Activated CD4-positive, alpha-beta T cell treated with anti-CD3 and anti-CD28 coated beads, Interleukin-2, amount 50 U/mL, for 4 hours (primary cell): ENCODE measurements around the gene ST7.
A peak's percentile ranks its signal among the peaks of the same experiment; 100 is the strongest.
"Not testable (repeated sequence)": the region's sequence is repeated elsewhere in the genome, so short reads cannot be mapped to it uniquely, and the experiment has no call there.

Experiments
- DNase-seq, 2 experiments: peaks; one replicate each; pipeline ENCODE4 v3.0.0-alpha.2; 2020

Gene ST7

DNA sequence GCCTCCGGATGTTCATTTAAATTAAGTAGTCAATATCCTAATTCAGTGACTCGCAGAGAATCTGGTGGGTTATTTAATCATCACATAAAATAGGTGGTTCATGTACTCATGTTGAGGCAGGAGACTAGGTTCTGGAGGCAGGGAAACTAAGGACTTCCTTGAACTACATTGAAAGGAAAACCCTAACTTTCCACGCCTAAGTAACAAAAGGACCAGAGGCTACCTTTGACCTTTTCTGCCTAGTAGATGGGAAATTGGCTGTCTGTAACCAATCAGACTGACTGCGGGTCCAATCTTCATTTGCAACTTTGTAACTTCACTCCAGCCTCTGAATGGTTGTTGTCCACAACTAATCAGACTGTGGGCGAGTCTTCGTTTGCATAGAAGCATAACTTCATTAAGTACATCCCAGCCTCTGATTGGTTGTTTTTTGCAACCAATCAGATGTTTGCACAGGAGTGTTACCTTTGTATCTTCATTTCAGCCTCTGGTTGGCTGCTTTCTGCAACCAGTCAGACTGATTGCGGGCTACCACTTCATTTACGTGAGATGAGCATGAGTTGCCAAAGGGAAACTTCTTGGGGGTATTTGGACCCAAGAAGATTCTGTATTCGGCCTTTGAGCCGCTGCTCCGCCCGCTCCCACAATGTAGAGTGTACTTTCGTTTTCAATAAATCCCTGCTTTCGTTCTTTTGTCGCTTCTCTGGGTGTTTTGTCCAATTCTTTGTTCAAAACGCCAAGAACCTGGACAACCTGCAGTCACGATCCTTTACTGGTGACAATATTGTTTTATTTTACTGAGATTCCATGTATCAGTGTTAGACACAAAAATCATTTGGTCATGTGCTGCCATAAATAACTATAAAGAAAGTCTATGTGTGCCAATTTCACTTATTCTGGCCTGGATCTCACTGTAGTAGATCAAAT is 1.7 kb upstream of the ST7 start:
- no peak for DNase-seq

DNA sequence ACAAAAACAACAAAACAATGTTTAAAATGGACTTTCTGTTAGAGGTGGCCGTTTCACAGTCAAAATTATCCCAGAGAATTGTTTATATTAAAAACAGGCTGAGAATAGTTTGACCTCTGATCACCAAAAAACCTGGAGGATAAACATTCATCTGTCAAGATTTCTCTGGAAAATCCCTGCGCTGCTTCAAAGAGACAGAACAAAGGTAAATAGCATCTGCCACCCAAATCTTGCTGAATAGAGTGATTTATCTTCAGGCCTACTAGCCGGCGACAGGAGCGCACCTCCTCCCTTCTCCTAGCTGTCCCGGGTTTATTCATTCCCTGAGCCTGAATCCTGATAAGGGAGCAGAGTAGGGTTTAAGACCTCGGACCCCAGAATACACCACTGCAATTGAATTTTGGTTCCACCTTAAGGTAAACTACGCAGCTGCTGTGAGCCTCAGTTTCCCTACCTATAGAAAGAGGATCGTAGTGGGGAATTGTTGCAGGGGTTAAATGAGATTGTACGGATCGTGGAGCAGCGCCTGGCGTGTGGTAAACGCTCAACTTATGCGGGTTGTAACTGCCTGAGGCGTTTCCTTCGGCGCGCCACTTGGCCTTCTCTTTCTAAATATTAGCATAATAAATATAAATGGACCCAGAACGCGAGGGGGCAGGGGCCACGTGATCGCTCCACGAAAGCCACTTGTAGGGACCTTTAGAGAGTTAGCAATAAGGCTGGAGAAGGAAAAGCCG is 498 bp upstream of the ST7 start:
- no peak for DNase-seq

DNA sequence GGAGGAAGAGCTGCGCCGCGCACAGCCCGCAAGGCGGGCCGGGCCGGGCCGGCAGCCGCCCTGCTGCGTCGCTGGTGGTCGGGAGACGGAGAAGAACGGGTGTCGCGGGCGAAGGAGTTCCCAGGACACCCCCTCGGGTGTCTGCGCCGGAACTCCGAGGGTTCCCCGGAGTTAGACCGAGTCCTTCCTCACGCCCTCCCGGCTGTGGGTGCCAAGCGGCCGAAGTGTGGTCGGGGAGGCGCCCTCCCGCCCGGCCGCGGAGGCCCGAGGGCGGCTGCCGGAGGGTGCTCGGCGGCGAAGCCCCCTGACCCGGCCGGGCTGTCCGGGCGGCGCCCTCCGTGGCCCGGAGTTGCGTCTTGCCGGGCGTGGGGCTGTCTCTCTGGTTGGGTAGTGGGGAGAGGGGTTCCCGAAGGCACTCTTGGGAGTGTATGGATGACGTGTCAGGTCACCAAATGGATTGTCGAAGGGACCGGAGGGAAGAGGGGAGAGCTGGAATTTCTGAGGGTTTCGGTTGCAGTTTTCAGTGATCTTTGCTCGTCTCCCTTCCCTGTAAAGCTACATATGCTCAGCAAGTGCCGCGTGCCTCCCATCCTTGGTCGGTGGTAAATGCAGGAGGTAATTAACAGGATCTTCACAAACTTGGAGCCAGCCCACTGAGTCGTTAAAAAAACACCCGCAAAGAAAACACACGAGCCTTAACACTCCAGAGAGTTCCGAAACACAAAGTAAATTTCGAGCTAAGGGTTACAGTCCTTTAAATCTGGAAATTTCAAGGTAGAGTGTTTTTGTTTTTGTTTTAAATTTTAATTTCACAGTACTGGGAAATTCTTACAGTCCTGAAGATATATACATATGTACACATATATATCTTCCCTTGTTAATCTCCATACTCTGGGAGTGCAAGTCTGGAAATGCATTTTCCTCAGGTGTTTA is 871 bp downstream of the ST7 start:
- peak; percentile 12 to 13 for DNase-seq

DNA sequence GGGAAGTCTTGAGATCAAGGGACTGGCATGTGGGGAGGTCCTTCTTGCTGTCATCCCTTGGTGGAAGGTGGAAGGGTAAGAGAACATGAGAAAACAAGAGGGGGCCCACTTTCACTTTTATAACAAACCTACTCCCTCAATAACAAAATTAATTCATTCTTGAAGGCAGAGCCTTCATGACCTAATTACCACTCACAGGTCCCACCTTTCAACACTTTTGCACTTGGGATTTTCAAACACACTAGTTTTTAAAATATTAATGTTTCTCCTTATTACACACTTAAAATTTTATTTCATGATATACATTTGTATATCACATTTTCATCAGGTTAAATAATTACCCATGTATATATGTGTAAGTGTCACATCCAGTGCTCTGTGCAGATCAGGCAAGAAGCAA is 2.0 kb downstream of the ST7 start:
- no peak for DNase-seq

DNA sequence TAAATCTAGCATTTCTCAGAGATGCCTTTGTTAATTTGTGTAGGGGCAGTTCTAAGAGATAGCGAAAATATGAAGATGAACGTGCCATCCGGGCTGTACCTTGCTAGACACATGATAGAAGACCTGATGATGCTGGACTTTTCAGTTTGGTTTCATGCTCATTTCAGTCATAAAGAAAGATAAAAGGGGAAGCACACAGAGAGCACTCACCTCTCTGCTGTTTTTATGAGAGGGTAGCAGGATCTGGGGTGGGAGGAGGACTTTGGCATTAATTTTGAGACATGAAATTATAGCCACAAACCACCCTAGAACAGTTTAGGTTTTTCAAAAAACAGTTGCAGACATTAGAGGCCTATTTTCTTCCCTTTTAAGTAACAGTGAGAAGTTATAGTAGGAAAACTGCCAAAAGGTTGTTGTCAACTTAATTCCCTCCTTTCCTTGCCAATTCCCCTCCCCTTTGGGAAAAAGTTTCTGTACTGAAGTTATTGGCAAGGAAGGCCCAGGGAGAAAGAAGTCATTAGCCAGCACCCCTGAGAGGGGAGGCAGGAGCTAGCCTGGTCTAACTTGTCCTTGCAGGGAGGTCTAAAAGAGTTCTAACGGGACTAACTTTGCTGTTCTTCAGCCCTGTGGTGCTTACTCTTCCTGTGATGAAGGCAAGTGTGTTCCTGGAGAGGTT is 2.6 kb downstream of the ST7 start:
- no peak for DNase-seq

DNA sequence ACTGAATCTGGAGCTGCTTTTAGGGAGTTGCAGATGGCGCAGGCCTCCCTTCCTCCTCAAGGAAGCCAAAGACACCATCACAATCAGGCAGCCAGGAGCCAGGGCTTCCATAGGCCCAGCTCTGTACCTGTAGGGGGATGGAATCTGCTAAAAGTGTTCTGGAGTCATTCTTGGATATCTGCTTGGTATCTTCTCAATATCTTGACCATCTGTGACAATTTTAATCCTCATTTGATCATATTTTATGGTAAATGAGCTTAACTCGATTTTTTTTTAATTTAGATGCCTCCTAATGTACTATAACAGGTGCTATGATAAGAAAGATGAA is 3.1 kb downstream of the ST7 start:
- DNase-seq = no peak

DNA sequence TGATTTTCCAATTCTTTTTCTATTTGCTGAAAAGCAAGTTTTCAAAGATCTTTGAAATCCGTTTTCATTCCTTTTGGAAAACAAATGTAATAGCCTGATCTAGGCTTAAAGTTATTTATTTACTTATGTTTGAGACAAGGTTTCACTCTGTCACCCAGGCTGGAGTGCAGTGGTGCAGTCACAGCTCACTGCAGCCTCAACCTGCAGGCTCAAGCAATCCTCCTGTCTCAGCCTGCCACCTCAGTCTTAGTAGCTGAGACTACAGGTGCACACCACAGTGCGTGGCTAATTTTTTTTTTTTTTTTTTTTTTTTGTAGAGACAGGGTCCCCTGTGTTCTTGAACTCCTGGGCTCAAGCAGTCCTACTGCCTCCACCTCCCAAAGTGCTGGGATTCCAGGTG is 4.6 kb downstream of the ST7 start:
- no peak for DNase-seq

DNA sequence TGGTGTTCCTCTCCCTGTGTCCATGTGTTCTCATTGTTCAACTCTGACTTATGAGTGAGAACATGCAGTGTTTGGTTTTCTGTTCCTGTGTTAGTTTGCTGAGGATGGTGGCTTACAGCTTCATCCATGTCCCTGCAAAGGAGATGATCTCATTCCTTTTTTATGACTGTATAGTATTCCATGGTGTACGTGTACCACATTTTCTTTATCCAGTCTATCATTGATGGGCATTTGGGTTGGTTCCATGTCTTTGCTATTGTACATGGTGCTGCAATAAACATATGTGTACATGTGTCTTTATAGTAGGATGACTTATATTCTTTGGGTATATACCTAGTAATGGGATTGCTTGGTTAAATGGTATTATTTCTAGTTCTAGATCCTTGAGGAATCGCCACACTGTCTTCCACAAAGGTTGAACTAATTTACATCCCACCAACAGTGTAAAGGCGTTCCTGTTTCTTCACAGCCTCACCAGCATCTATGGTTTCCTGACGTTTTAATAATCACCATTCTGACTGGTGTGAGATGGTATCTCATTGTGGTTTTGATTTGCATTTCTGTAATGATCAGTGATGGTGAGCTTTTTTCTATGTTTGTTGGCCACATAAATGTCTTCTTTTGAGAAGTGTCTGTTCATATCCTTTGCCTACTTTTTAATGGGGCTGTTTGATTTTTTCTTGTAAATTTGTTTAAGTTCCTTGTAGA is 8.8 kb downstream of the ST7 start:
- not testable (repeated sequence) for DNase-seq

DNA sequence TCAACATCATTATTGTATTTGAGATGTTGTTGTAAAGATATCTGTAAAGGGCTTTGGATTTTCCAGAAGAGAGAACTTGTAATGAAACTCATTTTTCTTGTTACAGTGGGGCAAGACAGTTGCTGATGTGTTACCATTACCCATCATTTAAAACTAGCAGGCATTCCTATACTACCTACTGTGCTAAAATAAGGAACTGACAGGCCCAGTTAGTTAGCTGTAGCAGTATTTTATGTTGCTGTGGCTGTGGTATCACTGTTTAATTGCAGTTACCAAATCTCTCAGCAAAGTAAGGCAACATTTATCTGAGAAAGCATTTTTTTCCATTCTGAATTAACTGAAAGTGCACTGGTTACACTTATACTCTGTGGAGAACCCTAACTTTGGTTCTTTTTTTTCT is 9.9 kb downstream of the ST7 start:
- no peak for DNase-seq

DNA sequence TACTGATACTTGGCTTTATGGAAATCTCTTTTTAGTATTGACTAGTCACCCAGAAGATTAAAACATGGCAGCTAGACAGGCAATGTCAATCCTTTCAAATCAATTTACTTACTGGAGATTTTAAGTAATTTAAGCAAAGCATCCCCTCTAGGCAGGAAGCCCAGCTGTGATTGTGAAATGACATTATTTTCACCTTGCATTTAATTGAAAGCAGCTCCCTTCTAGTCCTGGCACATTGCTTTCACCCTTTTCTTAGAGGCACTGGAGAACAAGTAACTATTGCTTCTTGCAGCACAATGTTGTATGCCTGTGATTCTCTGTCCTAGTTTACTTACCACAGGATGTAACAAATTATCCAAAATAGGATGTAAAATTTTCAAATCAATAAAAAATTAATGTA is 13.3 kb downstream of the ST7 start:
- DNase-seq = no peak

DNA sequence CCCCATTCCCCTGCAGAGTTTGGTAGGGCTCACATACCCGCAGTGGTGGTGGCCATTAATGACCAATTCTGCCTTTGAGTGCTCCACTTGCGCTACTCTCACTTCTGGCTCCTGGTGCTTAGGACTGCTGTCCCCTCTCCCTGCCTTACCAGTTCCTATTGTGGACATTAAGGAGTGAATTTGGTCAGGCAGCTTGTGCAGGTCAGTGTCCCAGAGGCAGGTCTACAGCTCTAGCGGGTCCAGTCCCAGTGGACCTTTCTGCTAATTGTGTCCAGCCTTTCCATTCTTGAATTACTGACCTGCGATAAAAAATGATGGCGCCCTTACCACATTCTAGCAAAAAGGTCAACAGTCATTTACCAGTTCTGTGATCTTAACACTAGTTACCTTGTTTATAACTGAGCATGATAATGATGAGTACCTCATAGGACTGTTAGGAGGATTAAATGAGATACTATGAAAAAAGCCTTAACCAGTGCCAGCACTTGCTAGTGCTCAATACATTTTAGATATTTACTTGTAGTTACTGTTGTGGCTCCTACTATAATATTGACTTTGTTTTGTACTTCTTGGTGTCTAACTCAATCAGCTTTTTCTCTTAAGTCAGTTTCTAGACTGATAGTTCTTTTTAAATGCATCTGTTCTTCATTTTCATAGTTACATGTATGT is 14.1 kb downstream of the ST7 start:
- DNase-seq = no peak

DNA sequence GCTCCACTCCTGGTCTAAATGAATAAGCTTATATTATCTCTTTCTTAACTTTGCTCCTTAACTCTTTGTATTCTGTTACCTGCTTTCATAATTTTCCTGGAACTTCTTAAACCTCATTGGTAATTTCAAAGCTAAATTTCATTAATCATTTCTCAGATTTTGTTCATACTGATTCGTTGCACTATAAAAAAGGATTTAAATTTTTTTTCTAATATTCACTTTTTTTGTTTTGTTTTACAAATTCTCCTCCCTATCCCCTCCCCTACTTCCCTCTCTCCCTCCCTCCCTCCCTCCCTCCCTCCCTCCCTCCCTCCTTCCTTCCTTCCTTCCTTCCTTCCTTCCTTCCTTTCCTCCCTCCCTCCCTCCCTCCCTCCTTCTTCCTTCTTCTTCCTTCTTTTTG is 14.7 kb downstream of the ST7 start:
- no peak for DNase-seq

DNA sequence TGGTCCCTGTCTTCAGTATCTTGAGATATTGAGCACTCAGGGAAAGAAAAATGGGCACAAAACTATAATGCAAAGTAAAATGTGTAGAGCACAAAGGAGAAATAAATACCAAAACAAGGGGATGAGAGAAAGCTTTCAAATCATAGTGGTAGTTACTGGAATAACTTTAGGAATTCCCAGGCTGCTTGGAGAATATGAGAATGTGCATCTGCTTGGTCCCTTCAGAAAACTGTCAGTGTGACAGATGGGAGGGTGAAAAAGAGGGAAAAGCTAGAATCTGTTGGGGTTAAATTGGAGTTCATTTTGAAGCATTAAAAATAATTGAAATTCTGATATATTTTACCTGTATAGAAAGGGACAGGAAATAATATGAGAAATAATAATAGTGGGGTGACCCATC is 15.3 kb downstream of the ST7 start:
- no peak for DNase-seq

DNA sequence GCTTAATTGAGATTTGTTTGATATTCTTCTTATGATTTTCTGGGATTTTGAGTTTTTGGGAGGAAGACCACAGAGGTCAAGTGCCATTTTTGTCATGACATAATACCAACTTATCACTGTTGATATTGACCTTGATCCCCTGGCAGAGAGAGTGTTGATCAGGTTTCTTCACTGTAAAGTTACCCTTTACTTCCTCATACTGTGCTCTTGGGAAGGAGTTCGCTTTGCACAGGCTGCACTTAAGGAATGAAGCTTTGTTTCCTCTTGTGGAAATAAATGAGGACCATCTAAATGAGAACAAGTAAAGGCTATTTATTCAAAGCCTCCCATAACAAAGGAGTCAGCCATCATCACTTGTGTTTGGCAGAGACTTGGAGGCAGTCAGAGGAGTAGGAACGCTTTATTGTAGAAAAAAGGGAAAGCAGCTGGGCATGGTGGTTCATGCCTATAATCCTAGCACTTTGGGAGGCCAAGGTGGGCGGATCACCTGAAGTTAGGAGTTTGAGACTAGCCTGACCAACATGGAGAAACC is 16.1 kb downstream of the ST7 start:
- no peak for DNase-seq

DNA sequence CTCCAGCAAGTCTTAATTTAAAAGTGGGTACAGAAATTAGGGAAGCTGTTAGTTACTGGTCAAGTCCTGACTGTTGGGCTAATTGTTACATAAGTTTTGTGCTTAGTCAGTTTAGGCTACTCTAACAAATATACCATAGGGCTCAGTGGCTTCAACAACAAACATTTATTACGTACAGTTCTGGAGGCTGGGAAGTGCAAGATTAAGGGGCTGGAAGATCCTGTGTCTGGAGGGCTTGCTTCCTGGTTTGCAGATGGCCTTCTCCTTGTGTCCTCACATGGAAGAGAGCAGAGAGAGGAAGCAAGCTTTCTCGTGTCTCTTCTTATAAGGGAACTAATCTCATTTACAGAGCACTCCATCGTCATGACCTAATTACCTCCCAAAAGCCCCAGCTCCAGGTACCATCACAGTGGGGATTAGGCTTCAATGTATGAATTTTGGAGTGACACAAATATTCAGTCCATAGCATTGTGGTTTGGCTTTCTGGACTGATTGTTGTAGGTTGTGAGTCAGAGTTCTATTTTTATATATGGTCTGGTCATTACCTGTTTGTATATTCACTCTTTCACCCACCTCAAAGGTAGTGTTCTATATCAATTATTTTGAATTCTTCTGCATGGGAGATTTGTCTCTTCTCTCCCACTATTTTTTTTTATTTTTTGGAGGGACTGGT is 17.1 kb downstream of the ST7 start:
- no peak for DNase-seq

DNA sequence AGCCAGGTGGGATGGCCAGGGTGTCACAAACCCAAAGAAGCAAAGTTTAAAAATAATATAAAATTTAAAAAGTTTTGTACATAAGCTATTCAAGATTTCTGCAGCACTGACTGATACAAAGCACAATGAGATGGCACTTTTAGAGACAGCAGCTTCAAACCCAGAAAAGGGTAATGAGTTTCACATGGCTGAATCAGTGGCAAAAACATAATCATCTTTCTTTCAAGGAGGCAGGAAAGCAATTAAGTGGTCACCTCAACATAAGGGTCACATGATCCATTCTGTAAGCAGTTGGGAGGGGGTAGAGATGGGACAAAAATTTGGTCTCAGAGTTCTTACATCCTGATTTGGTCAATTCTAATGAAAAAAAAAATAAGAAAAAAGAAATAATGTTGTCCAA is 17.9 kb downstream of the ST7 start:
- not testable (repeated sequence) for DNase-seq

DNA sequence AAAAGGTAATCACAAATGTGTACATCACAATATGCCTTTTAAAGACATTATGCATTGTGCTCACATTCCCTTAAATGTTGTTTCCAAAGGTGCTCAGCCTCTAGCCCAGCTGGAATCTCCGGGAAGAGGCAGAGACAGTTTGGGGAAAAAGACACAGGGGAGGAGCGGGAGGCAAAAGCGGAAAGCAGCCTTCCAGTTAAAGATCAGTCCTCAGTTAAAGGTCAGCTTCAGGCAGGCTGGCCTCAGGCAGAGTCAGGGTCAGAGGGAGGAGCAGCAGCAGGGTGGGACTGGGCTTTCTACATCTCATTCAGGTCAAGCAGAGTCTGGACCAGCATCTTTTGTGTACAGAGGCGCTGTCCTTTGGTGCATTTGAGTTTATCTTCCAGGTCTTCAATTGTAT is 18.6 kb downstream of the ST7 start:
- no peak for DNase-seq

DNA sequence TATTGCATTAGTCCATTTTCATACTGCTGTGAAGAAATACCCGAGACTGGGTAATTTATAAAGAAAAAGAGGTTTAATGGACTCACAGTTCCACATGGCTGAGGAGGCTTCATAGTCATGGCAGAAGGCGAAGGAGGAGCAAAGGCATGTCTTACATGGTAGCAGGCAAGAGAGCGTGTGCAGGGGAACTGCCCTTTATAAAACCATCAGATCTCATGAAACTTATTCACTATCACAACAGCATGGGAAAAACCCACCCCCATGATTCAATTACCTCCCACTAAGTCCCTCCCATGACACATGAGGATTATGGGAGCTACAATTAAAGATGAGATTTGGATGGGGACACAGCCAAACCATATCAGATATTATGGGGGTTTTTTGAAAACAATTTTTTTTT is 21.7 kb downstream of the ST7 start:
- DNase-seq = not testable (repeated sequence)

DNA sequence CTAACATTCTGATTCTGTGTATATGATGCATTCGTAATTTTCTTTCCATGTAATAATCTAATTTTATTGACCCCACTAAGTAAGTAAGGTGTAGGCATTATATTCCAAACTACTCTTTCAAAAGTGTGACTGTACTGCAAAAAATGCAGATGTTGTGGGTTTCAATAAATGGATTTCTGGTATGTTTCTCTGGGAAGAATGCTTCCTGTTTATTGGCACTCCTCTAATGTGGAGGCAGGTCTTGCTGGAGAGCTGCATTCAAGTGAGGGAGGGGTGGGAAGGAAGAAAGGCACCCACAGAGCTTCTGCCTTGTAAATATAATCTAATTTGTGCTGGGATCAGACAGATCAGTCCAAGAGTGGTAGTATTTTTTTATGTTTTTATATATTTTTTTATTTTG is 23.9 kb downstream of the ST7 start:
- DNase-seq = no peak

DNA sequence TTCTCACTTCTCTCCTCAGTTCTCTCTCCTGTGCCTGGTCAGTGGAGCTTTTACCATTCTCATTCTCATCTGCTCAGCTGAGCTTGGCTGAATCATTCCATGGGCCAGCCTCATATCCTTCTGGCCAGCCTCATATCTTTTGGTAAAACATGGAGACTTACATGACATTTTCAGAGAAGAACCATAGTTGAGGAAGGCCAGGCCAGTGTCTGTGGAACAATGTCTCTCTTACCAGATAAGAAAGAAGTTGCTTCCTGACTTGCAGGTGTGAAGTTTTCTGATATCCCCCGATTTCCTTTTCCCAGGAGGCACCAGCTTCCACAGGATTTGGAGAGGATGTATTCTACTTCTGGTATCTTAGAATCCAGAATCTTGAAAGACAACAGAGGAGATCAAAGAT is 24.7 kb downstream of the ST7 start:
- no peak for DNase-seq

DNA sequence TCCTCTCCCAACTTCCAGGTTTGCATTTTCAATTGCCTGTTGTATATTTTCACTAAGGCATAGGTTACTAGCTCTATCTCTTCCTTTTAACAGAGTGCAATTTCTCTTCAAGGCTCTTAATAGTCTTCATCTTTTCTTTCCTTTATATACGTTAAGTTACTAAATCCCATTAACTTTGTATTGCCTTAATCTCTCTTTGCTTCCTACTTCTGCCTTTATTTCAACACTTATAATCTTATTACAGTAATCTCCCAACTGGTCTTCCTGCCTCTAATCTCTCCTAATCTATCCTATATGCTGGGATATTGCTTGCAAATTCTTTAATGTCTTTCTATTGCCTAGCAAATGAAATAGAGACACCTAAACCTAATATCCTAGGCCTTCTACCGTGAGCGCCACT is 26.1 kb downstream of the ST7 start:
- no peak for DNase-seq
